HG03196 (cell line): Measurements from ENCODE around the gene DPP10.
"Not testable (repeated sequence)": the region's sequence is repeated elsewhere in the genome, so short reads cannot be mapped to it uniquely, and the experiment has no call there.

Experiments
- ATAC-seq: cut with Tn5 transposase; IDR thresholded peaks from one replicate; pipeline ENCODE4 v1.9.1; 2021; ENCODE audit not compliant: unreplicated experiment

The DPP10 gene

DNA sequence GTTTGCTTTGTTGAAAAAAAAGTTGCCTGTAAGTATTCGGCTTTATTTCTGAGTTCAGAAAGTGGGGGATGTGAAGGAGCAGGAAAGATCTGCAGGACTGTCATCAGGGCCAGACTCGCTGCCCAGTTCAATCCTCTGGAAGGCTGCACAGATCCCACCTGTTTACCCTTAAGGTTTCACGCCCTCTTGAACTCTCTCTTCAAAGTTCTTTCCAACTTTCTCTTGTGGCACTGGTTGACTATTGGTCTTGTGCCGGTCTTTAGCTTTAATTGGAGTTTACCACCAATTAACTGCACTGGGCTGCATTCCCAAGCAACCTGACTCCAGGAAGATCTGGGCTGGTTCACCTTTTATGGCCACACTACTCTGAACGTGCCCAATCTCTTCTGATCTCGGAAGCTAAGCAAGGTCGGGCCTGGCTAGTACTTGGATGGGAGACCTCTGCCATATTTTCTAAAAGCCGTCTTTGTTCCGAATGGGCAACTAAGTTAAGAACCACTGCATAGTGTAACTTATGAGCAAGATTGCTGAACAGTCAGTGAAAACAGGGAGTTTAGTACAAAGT, 495.0 kb downstream of the DPP10 start:
- ATAC-seq = no peak

DNA sequence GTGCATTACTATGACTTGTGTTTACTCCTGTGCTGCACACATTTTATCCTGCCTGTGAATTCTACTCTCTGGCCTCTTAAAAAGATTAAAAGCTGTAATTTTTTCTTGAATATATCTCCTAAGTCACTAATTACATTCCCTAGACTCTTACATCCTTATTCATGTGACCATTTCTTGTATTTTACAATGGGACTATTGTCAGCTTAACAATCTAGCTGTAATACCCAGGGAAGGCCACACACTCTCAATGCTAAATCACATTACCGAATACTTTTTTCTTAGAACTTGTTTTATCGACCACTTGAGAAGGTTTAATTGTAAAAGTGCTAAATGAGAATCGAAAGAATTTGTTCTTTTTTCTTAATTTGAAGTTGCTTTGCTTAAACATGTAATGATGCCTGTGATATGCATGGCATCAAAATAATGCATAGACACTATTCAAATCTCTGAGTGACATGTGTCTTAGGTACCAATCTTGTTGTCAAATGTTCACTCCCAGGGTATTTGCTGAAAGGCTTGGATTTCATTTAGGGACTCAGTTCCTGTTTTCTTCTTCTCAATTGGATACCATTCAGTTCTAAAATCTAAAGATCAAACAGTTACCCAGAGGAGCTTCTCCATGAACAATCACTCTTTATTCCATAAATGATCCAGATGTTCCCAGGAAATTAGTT, 498.5 kb downstream of the DPP10 start:
- ATAC-seq = no peak

DNA sequence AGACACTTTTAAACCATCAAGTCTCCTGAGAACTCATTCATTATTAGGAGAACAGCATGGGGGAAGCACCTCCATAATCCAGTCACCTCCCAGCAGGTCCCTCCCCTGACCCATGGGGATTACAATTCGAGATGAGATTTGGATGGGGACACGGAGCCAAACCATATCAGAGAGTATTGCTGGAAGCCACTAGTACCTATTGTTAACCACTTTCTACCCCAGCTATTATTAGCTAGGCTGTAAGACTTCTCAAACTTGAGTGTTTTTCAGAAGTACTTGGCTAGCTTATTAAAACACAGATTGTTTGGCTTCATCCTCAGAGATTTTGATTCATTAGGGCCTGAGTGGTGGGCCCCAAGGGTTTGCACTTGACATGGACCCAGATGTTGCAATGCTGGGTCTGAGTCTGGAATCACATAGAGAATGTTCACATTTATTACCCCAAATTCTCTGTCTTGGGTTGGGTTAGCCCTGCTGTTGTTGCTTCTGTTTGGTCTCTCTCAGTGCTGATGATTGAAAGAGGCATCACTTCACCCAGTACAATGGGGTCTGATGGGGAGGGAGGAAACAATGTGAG, 506.9 kb downstream of the DPP10 start:
- no peak for ATAC-seq

DNA sequence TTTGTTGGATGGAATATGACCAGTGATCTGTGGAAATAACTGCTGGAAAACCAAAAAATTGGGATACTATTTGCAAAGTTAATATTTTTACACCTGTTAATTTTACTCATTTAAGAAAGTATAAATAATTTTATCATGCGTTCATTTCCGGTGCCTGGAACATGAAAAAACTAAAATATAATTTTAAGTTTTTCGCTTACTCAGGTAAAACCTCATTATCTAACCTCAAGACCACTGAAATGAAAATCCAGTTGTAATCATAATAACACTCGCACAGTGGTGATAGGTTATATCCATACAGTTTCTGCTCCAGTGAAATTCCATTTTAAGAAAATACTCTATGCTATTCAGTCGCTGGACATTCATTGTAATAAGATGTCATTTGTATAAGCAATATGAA, 517.9 kb downstream of the DPP10 start:
- ATAC-seq = no peak

DNA sequence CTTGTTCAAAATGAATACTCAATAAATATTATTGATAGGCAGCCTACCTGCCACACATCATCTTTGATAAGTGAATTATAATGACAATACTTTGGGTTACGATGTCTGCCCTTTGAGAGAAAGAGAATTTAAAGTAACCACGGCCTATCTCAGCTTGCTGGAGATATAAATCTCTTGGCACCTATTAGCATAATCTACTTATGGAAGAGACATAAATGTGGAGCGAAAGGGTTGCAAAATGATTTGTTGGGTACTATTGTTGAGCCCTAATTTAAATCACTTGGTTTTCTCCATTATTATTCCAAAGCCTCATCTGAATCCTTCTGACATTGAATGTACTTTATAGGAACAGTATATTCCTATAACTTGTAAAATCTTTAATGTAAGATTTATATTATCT, 520.1 kb downstream of the DPP10 start:
- ATAC-seq = no peak

DNA sequence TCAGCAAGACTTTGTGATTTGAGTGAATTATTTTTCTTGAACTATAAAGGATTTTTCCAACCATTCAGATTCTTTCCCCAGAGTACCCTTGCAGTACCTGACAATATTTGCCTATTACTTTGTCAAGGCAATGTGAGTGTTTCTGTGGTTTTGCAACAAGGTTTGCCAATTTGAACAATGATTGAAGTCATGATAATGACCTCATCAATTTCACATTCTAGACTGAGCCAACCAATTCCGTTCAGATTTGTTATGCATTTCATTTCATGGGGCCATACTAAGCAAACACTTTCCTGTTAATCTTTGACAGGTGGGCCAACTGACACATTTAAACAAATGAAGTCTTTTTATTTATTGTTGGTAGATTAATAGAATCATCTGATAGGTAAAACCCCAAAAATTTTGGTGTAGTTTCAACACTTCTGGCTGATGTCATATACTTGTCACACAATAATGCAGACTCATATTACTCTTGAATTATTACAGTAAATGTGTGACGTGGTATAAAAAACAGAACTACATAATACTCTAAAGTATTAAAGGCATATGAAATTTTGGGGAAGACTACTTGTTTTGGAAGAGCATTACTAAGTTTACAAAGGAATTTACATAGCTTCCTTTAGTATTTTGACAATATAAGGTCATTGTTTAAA, 526.4 kb downstream of the DPP10 start:
- no peak for ATAC-seq

DNA sequence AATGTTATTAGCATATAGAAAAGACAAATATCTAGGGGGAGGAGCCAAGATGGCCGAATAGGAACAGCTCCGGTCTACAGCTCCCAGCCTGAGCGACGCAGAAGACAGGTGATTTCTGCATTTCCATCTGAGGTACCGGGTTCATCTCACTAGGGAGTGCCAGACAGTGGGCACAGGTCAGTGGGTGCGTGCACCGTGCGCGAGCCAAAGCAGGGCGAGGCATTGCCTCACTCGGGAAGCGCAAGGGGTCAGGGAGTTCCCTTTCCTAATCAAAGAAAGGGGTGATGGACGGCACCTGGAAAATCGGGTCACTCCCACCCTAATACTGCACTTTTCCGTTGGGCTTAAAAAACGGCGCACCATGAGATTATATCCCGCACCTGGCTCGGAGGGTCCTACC, 561.9 kb downstream of the DPP10 start:
- ATAC-seq = not testable (repeated sequence)

DNA sequence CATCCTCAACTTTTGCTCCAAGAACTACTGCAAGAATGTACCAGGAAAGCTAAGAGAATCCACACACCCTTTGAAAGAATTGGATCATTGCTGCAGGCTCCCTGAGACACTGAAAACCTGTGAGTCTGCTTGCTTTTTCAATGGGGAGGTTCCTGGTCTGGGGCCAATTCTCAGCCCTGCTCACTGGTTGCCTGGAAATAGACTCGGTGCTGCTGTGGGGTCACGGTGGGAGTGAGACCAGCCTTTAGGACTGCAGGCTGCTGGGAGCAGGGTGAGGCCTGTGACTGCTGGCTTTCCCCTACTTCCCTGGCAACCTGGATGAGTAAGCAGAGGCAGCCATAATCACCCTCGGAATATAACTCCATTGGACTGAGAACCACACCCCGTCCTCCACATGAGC, 569.3 kb downstream of the DPP10 start:
- no peak for ATAC-seq

DNA sequence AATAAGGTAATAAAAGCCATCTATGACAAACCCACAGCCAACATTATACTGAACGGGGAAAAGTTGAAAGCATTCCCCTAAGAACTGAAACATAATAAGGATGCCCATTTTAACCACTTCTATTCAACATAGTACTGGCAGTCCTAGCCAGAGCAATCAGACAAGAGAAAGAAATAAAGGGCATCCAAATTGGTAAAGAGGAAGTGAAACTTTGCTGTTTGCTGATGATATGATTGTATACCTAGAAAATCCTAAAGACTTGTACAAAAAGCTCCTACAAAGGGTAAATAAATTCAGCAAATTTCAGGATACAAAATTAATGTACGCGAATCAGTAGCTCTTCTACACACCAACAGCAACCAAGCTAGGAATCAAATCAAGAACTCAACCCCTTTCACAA, 579.6 kb downstream of the DPP10 start:
- not testable (repeated sequence) for ATAC-seq

DNA sequence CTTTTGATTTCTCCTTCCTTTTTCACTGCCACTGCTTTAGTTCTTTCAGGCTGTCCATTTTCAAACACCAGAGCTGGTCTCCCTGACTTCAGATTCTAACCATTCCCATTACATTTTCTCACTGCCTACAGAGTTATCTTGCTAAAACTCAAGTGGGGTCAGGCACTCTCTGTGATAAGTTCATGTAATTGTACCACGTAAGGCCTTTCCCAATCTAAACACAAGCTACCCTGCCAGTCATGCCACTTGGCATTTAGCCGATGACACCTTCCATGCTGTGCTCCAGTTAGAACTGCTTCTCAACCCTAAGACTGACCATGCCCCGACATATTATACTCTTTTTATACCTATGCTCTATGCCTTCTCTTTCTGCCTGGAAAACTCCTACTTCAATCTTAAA, 592.4 kb downstream of the DPP10 start:
- no peak for ATAC-seq

DNA sequence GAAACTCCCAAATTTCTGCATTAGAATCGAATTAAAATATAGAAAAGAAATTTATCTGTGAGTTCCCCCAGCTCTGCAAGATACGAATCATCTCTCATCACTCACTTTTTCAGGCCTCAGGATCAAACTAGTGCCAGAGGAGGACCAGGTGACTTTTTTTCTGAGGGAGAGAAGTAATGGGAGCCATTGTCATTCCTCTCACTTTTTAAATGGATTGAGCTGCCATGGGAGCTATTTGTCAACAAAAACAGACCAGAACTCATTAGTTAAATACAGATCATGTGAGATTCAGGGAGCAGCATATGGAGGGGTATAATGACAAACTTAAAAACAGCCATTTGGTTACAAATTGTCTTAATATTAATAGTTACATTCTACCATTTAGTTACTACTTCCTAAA, 594.4 kb downstream of the DPP10 start:
- ATAC-seq = no peak

DNA sequence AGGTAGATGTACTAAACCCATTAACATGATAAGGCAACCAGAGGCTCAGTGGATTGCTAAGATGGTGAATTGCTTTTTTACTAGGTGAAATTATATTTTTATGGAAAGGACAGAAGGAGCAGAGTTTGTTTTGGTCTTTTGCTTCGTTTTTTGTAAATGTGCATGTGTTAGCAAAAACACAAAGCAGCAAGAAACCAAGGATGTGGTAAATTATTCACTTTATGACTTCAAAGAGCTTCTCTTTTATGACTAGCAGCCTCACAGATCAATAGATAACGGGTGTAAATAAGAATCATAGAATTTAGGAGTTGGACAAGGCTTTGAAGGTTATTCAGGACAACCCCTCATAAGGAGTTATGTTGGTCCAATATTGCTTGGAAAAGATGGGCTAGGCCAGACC, 615.0 kb downstream of the DPP10 start:
- no peak for ATAC-seq

DNA sequence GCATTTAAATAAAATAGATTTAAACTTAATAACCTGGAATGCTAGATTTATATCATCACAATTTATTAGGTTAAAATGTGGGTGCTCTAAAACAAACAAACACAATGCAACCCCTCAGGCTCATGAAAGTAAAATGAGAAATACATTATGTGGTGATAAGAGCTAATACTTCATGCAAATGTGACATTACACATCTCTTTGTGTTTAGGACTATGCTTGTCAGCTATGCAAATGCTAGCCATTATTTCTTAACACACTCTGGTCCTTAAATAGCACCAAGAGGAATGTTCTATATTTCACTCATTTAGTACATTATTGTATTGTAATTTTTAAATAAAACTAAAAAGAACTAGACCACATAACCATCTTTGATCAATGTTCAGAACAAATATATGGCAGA, 627.6 kb downstream of the DPP10 start:
- ATAC-seq = no peak

DNA sequence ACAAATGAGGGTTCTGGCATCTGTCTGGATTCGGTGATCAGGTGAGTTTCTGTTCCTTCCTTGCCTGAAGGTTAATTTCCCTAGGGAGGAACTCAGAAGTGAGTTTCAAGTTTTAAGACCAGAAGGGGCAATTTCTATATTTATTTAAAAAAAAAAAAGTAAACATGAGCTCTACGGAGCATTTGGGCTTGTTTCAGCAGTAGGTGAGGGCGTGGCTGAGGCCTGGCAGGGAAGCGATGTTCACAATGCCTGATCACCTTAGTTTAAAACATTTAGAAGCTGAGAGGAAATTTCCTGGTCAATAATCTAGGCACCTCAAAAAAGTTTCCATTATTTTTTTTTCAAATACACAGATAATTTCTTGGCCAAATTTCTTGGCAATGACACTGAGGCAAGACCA, 629.1 kb downstream of the DPP10 start:
- ATAC-seq = no peak

DNA sequence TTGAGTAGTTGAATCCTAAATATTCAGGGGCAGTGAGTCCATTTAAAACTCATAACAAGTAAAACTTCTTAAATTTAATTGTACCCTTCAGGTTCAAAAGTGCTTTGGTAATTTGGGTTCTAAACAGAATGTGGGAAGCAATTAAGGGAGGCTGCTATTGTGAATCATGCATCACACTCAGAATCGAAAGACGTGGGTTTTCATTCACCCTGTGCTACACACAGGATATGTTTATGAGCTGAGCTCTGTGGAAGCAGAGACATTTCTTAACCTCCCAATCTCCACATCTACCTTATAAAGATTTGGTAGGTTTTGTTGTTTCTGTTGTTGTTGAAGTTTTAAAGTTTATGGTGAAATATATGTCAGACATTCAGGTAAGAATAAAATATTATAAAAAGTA, 633.4 kb downstream of the DPP10 start:
- ATAC-seq = no peak

DNA sequence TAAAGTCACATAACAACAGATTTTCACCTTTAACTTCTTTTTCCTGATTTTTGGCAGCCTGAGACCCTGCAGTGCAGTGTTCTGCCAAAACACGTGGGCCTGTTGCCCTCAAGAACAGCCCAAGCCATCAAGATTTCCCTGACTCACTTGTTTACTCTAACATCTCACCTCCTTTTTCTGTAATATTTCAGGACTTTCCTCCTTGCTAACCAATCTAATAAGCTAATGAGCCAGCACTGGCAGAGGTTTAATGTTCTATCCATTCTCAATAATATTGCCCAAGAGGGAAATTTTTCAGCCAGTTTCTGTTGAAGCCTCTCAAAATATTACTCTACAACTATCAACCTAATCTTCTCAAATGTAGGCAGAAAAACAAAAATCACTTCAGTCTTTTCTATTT, 635.2 kb downstream of the DPP10 start:
- no peak for ATAC-seq

DNA sequence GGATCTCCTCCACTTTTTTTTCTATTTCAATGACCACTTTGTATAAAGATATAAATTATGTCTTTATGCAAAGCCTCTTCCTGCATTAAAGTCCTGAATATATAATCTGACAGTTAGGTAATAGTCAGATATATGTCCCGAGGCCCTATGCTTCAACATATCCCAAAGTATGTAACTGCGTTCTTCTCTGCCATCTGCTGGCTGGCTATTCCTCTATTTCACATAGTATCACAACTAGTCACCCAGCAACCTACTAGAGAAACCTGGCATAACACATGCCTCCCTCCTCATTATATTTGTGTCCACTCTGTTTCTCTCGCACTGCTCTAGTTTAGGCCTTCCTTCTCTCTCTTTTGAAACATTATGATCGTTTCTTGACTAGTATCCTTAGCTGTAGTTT, 640.8 kb downstream of the DPP10 start:
- ATAC-seq = no peak

DNA sequence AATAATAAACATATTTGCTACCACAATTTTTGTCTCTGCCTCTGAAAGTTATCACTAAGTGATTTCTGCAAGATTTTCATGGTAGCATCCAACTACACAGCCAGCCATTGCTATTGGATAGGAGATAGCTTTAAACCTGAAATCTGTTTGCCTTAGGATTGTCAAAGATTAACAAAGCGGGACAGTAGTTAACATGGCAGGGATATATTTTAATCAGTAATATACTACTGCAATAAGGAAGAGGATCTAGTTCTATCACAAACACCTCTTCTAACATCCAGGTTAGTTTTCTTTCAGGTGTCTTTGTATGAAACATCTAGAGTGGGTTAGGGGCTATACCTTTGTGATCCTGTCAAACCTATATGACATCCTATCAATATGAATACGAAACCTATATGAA, 641.3 kb downstream of the DPP10 start:
- no peak for ATAC-seq

DNA sequence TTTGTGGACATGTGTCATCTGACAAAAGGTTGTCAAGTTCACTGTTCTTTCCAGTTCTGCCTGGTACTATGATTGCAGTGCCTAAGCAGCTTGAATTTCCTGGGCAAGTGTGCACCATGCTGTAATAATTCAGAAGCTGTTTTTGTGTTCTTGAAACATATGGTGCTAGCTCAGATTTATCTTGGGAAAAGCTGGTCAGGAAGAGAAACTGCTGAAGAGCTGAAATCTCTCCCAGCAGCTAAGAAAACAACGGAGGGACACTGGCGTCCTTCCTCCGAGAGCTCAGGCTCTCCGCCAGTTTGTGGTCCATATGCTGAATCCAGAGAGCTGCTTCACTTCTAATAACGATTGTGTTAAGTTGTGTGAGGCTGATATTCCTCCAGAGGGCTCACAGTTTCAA, 642.0 kb downstream of the DPP10 start:
- no peak for ATAC-seq

DNA sequence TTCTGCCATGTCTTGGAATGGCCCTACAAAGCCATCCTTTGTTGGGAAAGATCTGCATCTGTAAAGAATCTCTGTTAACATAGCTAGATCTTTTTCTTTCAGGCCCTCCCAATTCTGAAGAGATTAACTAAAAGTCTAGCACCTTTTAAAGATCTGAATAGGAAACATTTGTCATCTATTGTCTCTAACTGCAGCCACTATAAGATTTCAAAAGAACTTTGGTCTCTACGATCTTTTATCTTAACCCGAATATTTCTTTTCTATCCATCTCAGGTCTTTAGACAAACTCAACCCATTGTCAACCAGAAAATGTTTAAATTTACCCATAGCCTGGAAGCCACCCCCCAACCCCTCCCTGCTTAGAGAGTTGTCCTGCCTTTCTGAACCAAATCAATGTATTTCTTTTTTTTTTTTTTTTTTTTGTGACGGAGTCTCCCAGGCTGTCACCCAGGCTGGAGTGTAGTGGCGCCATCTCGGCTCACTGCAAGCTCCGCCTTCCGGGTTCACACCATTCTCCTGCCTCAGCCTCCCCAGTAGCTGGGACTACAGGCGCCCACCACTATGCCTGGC, 643.7 kb downstream of the DPP10 start:
- not testable (repeated sequence) for ATAC-seq

DNA sequence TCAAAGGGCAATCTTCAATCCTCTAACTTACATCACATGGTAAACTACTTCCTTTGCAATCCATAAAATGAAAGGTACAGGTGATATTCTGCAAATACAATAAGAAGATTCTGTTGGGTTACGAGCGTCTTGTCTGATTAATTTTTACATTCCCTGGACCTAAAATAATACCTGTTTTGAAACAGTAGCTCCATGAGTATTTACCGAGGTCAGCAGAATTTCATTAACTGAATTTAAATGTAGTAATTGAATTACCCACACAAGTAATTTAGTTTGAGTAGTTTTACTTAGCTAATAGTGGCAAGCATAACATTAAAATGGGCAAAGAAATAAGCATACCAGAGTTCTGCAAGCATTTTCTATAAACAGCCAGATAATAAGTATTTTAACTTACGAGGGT, 652.0 kb downstream of the DPP10 start:
- ATAC-seq = no peak

DNA sequence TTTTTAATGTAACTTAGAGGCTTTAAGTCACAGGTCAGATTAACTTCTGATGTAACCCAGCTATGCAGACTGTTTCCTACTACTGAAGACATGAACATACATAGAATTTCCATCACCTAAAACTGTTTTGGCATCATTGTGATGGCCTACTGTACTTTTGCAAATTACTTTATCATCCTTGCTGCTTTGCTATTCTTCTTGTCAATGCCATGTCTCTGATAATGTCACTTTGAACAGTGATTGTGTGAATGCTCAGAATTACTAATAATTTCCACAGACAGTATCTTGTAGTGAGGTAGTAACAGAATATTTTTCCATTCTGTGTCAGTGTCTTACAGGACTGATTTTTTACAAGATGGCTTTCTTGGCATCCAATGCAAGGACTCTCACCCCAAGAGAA, 663.5 kb downstream of the DPP10 start:
- no peak for ATAC-seq
